GM19043 (cell line): ENCODE measurements around the gene HLA-G.
"Not testable (repeated sequence)": the region's sequence is repeated elsewhere in the genome, so short reads cannot be mapped to it uniquely, and the experiment has no call there.

Experiments
- ATAC-seq: cut with Tn5 transposase; IDR thresholded peaks from one replicate; pipeline ENCODE4 v1.9.1; 2021; ENCODE audit warnings: low read depth; ENCODE audit not compliant: unreplicated experiment

Gene HLA-G

DNA sequence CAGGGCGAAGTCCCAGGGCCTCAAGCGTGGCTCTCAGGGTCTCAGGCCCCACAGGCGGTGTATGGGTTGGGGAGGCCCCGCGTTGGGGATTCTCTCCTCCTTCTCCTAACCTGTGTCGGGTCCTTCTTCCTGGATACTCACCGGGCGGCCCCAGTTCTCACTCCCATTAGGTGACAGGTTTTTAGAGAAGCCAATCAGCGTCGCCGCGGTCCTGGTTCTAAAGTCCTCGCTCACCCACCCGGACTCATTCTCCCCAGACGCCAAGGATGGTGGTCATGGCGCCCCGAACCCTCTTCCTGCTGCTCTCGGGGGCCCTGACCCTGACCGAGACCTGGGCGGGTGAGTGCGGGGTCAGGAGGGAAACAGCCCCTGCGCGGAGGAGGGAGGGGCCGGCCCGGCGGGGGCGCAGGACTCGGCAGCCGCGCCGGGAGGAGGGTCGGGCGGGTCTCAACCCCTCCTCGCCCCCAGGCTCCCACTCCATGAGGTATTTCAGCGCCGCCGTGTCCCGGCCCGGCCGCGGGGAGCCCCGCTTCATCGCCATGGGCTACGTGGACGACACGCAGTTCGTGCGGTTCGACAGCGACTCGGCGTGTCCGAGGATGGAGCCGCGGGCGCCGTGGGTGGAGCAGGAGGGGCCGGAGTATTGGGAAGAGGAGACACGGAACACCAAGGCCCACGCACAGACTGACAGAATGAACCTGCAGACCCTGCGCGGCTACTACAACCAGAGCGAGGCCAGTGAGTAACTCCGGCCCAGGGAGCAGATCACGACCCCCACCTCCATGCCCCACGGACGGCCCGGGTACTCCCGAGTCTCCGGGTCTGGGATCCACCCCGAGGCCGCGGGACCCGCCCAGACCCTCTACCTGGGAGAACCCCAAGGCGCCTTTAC is at the start of gene HLA-G:
HLA-G (plus strand) TSS at position 247 of the 892 bp plus-strand sequence; CDS start at position 267, 20 bp downstream.
- no peak for ATAC-seq

- not testable (repeated sequence) for ATAC-seq
Observed at GRCh38 chr6:29780019-29780698, 47.5 kb upstream of the HLA-G start.

- no peak for ATAC-seq
Observed at GRCh38 chr6:29789176-29789575, 38.4 kb upstream of the HLA-G start.

DNA sequence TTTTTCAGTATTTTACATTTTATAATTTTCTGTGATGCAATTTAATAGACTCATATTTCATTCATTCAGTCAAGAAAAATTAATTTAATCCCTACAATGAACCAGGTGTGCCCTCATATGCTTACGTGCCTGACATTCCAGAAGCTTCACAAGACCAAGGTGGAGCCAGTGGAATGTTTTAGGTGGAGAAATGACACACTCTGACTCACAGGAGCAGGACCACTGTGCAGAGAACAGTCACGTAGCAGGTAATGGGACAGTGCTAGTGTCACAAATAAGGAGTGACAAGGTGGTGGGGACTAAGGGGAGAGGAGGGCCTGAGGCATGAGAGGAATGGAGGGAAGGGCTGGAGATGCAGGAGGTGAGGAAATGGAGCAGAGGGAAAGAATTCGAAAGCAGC is 37.0 kb upstream of the HLA-G start:
- ATAC-seq, result no peak

DNA sequence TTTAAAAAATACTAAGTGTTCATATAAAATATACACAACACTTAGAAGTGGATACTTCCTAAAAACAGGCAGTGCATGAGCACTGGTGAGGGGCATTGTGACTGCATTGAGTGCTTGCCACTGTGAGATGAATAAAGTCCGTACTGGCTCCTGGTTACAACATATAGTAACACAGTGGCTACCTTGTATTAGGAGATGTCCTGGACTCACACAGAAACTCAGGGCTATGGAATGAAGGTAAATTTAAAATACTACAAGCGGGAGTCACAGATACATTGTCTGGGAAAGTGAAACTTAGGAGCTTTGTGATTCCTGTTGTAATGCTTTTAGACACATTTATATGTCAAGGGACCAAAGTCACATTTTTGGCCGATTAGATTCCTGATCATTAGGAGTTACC is 36.5 kb upstream of the HLA-G start:
- ATAC-seq, result no peak

DNA sequence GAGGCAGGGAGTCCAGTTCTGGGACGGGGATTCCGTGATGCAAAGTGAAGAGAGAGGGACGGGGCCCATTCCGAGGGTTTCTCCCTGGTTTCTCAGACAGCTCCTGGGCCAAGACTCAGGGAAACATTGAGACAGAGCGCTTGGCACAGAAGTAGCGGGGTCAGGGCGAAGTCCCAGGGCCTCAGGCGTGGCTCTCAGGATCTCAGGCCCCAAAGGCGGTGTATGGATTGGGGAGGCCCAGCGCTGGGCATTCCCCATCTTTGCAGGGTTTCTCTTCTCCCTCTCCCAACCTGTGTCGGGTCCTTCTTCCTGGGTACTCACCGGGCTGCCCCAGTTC is 35.9 kb upstream of the HLA-G start:
- ATAC-seq, result no peak

DNA sequence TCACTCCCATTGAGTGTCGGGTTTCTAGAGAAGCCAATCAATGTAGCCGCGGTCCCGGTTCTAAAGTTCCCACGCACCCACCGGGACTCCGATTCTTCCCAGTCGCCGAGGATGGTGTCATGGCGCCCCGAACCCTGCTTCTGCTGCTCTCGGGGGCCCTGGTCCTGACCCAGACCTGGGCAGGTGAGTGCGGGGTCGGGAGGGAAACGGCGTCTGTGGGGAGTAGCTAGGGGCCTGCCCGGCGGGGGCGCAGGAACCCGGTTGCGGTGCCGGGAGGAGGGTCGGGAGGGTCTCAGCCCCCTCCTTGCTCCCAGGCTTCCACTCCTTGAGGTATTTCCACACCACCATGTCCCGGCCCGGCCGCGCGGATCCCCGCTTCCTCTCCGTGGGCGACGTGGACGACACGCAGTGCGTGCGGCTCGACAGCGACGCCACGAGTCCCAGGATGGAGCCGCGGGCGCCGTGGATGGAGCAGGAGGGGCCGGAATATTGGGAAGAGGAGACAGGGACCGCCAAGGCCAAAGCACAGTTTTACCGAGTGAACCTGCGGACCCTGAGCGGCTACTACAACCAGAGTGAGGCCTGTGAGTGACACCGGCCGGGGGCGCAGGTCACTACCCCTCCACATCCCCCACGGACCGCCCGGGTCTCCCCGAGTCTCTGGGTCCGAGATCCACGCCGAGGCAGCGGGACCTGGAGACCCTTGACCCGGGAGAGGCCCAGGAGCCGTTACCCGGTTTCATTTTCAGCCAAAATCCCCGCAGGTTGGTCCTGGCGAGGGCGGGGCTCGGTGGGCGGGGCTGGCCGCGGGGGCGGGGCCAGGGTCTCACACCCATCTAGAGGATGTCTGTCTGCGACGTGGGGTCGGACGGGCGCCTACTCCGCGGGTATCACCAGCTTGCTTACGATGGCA is 35.2 kb upstream of the HLA-G start:
- no peak for ATAC-seq

DNA sequence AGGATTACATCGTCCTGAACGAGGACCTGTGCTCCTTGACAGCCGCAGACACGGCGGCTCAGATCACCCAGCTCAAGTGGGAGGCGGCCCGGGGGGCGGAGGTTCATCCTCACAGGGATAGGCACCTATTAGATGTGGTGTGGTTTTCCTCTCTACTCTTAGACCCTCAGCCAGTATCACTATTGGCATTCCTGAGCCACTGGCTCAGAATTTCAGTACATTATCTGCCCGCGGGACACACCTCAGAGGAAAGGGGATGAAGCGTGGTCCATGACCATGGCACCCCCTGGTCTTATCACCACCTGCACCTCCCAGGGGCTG is 34.6 kb upstream of the HLA-G start:
- ATAC-seq, result no peak

DNA sequence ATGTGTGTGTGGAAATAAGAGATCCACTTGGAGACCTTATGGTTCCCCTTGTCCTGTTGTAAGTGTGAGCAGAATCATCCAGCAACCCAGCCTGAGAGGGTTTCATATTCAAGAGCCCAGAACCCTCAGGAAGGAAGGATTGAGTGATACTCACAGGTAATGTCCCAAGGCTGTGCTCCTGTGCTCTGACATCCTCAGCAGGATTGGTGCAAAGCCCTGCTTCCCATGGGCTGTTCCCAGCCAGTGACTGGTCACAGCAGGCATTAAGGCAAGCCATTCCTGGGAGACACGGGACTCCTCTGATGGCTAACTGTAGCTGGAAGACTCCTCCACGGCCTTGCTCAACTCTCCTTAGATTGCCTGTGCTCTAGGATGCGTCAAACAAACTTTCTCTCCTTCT is 33.8 kb upstream of the HLA-G start:
- ATAC-seq, result no peak

- no peak for ATAC-seq
Observed at GRCh38 chr6:29796026-29796425, 31.6 kb upstream of the HLA-G start.

- ATAC-seq, result no peak
Observed at GRCh38 chr6:29797135-29797534, 30.5 kb upstream of the HLA-G start.

- no peak for ATAC-seq
Observed at GRCh38 chr6:29797966-29798365, 29.7 kb upstream of the HLA-G start.

- ATAC-seq, result no peak
Observed at GRCh38 chr6:29800254-29800653, 27.4 kb upstream of the HLA-G start.

GRCh38 chr6:29806387-29806786 is 21.2 kb upstream of the HLA-G start:
- no peak for ATAC-seq

- ATAC-seq, result no peak
Observed at GRCh38 chr6:29809249-29809648, 18.4 kb upstream of the HLA-G start.

DNA sequence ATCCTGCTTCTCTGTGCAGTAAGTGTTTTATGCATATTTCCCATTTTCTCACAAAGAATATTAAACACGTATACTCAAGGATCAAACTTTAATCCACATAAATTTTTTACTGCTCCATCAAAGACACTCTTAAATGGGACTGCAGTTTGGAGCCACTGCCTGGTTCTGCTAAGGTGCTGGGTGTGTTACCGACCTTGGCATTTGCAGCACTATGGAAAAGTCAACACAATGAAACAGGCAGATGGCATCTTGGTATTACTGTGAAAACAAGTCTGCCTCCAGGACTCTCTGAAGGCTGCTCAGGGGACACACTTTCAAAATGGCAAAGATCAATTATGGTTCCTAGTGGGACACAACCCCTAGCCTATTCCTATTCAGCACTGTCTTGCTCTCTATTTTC is 17.3 kb upstream of the HLA-G start:
- no peak for ATAC-seq

DNA sequence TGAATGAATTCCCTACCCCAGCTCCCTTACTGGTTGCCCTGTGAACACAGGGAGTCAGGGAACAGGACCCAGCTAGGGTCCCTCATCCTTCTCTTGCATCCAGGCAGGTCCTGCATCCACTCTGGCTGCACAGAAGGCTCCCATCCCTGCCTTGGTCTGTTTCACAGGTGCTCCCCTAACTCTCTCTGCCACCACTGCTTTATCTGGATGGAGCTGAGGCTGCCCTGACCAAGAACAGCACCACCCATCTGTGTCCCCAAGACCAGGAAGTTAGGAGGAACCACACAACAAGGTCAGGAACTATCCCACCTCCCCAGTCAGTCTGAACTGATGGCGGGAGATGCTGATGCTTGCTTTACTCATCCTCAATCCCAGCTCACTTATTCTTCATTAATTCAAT is 16.2 kb upstream of the HLA-G start:
- ATAC-seq, result no peak

GRCh38 chr6:29813066-29813465 is 14.6 kb upstream of the HLA-G start:
- no peak for ATAC-seq

DNA sequence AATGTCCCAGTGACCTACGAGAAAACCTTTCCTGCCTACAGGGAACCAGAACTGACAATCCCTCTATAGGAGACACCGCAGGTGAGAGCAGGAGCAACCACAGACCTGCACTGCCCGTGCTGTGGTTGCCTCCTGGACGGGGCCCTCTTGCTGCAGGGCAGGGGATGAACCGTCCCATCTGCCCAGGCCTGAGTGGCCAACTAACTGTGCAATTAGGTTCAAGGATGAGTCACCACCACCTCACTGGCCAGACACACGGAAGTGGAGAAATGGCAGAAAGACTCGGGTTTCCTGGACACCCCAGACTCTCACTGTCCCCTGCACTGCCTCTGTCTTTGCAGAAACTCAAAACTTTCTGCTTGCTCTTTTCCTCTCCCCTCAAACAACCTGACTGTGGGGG is 13.8 kb upstream of the HLA-G start:
- ATAC-seq, result no peak

GRCh38 chr6:29814379-29815117 is 13.1 kb upstream of the HLA-G start:
- no peak for ATAC-seq
